ENCODE measurements around the gene HIPK2. TPM values are rescaled to one million over a fixed set of nuclear protein-coding genes. Genes with fewer than 3 reads are reported as not detected.

Gene HIPK2
- total RNA-seq, 2 donors from 2014 or later, result 49.4 to 68.5 TPM

DNA sequence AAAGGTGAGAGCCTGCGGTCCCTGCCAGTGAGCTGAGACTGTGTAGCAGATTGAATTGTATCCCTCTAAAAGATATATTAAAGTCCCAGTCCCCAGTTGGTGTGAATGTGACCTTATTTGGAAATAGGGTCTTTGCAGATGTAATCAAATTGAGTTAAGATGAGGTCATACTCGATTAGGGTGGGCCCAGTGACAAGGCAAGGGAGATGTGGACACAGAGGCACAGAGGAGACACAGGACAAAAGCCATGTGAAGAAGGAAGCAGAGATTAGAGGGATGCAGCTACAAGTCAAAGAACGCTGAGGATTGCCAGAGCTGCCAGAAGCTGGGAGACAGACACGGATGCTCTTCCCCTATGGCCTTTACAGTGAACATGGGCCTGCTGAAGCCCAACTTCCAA lies 150.0 kb downstream of the HIPK2 start:
- ATAC-seq (ENCODE audit: insufficient number of reproducible peaks, low FRiP score, low read depth) (no peak), DNase-seq (ENCODE audit: low spot score) (no peak)
- no peak overlapping the region for H3K4me3 ChIP-seq
- H3K36me3 ChIP-seq, result peaks cover 53% of the 10 kb centered on the region
- H3K27ac ChIP-seq, result no peak overlapping the region
- no peaks in the 10 kb centered on the region for H3K4me1 ChIP-seq (ENCODE audit: control insufficient read depth in 1 of 2, low read depth in 2 of 2)
- no peaks in the 10 kb centered on the region for H3K27me3 ChIP-seq (replicated peaks; ENCODE audit: insufficient read depth)
- no peaks in the 10 kb centered on the region for H3K9me3 ChIP-seq
- TF ChIP-seq, protein P1, sequence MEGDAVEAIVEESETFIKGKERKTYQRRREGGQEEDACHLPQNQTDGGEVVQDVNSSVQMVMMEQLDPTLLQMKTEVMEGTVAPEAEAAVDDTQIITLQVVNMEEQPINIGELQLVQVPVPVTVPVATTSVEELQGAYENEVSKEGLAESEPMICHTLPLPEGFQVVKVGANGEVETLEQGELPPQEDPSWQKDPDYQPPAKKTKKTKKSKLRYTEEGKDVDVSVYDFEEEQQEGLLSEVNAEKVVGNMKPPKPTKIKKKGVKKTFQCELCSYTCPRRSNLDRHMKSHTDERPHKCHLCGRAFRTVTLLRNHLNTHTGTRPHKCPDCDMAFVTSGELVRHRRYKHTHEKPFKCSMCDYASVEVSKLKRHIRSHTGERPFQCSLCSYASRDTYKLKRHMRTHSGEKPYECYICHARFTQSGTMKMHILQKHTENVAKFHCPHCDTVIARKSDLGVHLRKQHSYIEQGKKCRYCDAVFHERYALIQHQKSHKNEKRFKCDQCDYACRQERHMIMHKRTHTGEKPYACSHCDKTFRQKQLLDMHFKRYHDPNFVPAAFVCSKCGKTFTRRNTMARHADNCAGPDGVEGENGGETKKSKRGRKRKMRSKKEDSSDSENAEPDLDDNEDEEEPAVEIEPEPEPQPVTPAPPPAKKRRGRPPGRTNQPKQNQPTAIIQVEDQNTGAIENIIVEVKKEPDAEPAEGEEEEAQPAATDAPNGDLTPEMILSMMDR (IDR thresholded peaks at IDR 0.05), result no peak

DNA sequence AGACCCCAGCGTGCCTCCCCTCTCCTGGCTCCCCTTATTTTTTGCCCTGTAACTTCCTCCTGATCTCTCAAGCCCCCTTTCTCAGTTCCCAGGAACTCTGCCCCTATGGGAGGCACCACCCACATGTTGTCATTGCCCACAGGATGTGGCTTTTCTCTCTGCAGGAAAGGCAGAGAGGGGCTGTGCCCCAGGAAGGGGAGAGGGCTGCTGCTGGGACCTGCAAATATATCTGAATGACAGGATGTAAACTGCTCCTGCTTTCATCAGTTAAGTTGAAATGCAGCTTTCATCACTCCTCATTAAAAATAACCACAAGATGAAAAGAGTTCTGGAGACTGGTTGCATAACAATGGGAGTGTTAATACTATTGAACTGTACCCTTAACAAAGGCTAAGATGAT lies 151.0 kb downstream of the HIPK2 start:
- ATAC-seq (ENCODE audit: insufficient number of reproducible peaks, low FRiP score, low read depth) (no peak), DNase-seq (ENCODE audit: low spot score) (no peak)
- Histone ChIP-seq H3K9me3 (no peaks in the 10 kb centered on the region), H3K36me3 (peaks cover 53% of the 10 kb centered on the region), H3K27me3 (replicated peaks; ENCODE audit: insufficient read depth) (no peaks in the 10 kb centered on the region), H3K27ac (no peak overlapping the region), H3K4me1 (ENCODE audit: control insufficient read depth in 1 of 2, low read depth in 2 of 2) (no peaks in the 10 kb centered on the region), H3K4me3 (no peak overlapping the region)
- TF ChIP-seq, protein P1 (IDR thresholded peaks at IDR 0.05), result no peak

DNA sequence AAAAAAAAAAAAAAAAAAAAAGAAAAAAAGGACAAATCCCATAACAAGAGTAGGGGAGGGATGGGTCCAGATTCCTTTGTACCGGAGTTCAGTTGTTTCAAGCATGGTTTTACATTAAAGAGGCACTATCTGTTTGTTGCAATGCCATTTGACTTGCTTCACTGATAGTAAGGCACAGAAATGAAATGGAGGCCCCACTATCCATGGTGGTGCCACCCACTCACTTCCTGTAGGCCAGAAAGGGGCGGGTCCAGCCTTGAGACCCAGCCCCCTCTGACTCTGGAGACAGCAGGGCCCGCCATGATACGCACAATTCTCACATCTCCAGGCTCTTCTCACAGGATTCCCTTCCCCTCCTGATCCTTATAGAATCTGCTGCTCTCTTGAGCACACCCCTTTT lies 154.3 kb downstream of the HIPK2 start:
- ATAC-seq (ENCODE audit: insufficient number of reproducible peaks, low FRiP score, low read depth) (no peak), DNase-seq (ENCODE audit: low spot score) (no peak)
- Histone ChIP-seq H3K27ac (no peak overlapping the region), H3K27me3 (replicated peaks; ENCODE audit: insufficient read depth) (no peaks in the 10 kb centered on the region), H3K4me3 (no peak overlapping the region), H3K4me1 (ENCODE audit: control insufficient read depth in 1 of 2, low read depth in 2 of 2) (no peaks in the 10 kb centered on the region), H3K9me3 (no peaks in the 10 kb centered on the region), H3K36me3 (peaks cover 41% of the 10 kb centered on the region)
- TF ChIP-seq, protein P1 (IDR thresholded peaks at IDR 0.05), result no peak

DNA sequence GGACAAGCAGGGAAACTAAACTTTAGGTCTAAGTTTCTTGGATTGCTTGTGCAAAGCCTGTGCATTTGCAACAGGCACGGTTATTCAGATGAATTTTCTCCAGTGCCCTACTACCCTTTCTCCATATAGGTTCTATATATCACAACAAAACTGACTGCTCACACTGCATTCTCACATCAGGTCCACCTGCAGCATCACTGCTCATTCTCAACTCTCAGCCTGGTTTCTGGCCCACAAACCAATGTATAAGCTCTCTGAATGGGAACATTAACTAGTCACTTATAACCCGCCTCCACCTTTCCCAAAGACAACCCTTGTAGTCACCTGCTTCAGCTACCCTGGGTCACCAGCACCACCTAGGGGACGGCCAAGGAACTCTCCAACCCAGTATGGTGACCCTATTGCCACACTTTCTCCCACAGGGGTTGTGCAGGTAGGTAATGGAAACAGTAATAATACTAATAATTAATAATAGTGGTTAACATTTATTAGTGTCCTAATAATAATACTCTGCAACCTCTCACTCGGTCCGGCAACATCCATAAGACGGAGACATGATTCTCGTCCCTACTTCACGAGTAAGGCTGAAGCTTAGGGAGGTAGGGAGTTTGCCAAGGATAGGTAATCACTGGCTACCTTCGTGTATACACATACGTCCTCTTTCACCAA lies 157.0 kb downstream of the HIPK2 start:
- no peaks in the 10 kb centered on the region for H3K4me1 ChIP-seq (ENCODE audit: control insufficient read depth in 1 of 2, low read depth in 2 of 2)
- H3K4me3 ChIP-seq, result no peak overlapping the region
- no peak overlapping the region for H3K27ac ChIP-seq
- no peaks in the 10 kb centered on the region for H3K9me3 ChIP-seq
- DNase-seq (ENCODE audit: low spot score) (no peak), ATAC-seq (ENCODE audit: insufficient number of reproducible peaks, low FRiP score, low read depth) (no peak)
- TF ChIP-seq, protein P1 (IDR thresholded peaks at IDR 0.05), result peak; percentile 28
- no peaks in the 10 kb centered on the region for H3K27me3 ChIP-seq (replicated peaks; ENCODE audit: insufficient read depth)
- H3K36me3 ChIP-seq, result peaks cover 35% of the 10 kb centered on the region

DNA sequence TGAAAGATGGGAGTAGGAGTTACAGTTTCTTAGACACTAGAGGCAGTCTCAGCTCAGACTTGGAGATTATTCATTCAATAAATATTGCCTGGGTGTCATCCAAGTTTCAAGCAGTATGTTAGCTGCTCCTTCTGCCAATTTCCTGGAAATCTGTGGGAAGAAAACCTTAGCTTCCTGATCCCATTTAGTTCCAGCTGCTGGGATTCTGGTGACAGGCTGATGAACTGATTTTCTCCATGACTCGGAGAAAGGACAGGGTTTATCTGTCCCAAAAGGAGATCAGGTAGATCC lies 158.5 kb downstream of the HIPK2 start:
- Histone ChIP-seq H3K27ac (no peak overlapping the region), H3K4me3 (no peak overlapping the region), H3K4me1 (ENCODE audit: control insufficient read depth in 1 of 2, low read depth in 2 of 2) (no peaks in the 10 kb centered on the region), H3K9me3 (no peaks in the 10 kb centered on the region), H3K27me3 (replicated peaks; ENCODE audit: insufficient read depth) (no peaks in the 10 kb centered on the region), H3K36me3 (peaks cover 30% of the 10 kb centered on the region)
- DNase-seq (ENCODE audit: low spot score) (no peak), ATAC-seq (ENCODE audit: insufficient number of reproducible peaks, low FRiP score, low read depth) (no peak)
- TF ChIP-seq, protein P1 (IDR thresholded peaks at IDR 0.05), result no peak
